H1 (cell line): ENCODE data around the gene TACSTD2. TPM values are rescaled to one million over a fixed set of nuclear protein-coding genes. Genes with fewer than 3 reads are reported as not detected.

Experiments
- BACH1 ChIP-seq: IDR thresholded peaks from 2 replicates; pipeline ENCODE4 v1.6.1; 2012; ENCODE audit warnings: low read length, improper control_type of control experiment
- CHD7 ChIP-seq: fragments of 300-600 bp; sonication (generic); IDR thresholded peaks from 2 replicates; pipeline ENCODE4 v1.7.1; 2012; ENCODE audit warnings: low read length, moderate library complexity, mild to moderate bottlenecking, inconsistent platforms; ENCODE audit not compliant: insufficient replicate concordance
- CTBP2 ChIP-seq: IDR thresholded peaks from 2 replicates; pipeline ENCODE4 v1.7.0; 2011; ENCODE audit warnings: borderline replicate concordance, mild to moderate bottlenecking, moderate library complexity, mixed read lengths, low read length; ENCODE audit not compliant: insufficient read depth, insufficient read length
- TBP ChIP-seq: IDR thresholded peaks from 2 replicates; pipeline ENCODE4 v1.6.1; 2011; ENCODE audit warnings: low read depth, low read length, improper control_type of control experiment
- polyA plus RNA-seq, 7 experiments: library from polyadenylated mRNA; depleted of rRNA in 3 of 7; stranded (reverse) in 5 of 7; unstranded in 2 of 7; fragments of >200 nt in 5 of 7; fragments of 200-250 nt in 2 of 7; gene quantifications; 1 replicate in 5 of 7; 2 replicates in 1 of 7; 4 replicates in 1 of 7; pipeline versions ENCODE4 v1.2.1 to v1.2.3, GENCODE V29; 2011 to 2013; ENCODE audit warnings: missing spikeins in 2 of 7, mixed read lengths in 2 of 7
- total RNA-seq: library from RNA; stranded (reverse); fragmentation: NEBNext Ultra II Directional; extraction: Animal tissue kit (Norgen Biotek cat#: 25700); gene quantifications from 2 replicates; pipeline ENCODE4 v1.2.1, GENCODE V29; 2021

Gene TACSTD2
- total and polyA plus RNA-seq, 2 of the 8 experiments (the other 6 are each of a cell fraction or from before 2014, with no cell fraction given), result 0.76 to 0.85 TPM

GRCh38 chr1:58573138-58573537 lies 3.9 kb downstream of the TACSTD2 start (continued):
- TF ChIP-seq CHD7 (no peak), TBP (no peak), CTBP2 (no peak), BACH1 (no peak)
